Activated CD4-positive, alpha-beta memory T cell treated with anti-CD3 and anti-CD28 coated beads for 36 hours (primary cell): ENCODE measurements around the gene HMOX1. TPM values are rescaled to one million over a fixed set of nuclear protein-coding genes. Genes with fewer than 3 reads are reported as not detected.
"Not testable (repeated sequence)": the region's sequence is repeated elsewhere in the genome, so short reads cannot be mapped to it uniquely, and the experiment has no call there.

Experiments used
- CTCF ChIA-PET: fragments of 350-600 bp; sonication (Branson Sonifier 250); formaldehyde crosslinking; loops from one replicate; lab custom pipeline; 2021; ENCODE audit warnings: antibody characterized with exemption, inconsistent platforms; lab: Charles Lee
- POLR2A ChIA-PET: fragments of 350-600 bp; sonication (Branson Sonifier 250); formaldehyde crosslinking; loops from one replicate; lab custom pipeline; 2021; ENCODE audit warnings: antibody characterized with exemption; lab: Charles Lee
- DNase-seq: peaks from one replicate; pipeline ENCODE4 v3.0.0-alpha.2; 2020
- H3K27ac Mint-ChIP-seq: one replicate; pipeline ENCODE4 v1.8.0; 2021; ENCODE audit warnings: mixed read lengths
- H3K27me3 Mint-ChIP-seq: one replicate; pipeline ENCODE4 v1.8.0; 2021; ENCODE audit warnings: mixed read lengths
- H3K36me3 Mint-ChIP-seq: one replicate; pipeline ENCODE4 v1.8.0; 2021; ENCODE audit warnings: mixed read lengths
- H3K4me1 Mint-ChIP-seq: one replicate; pipeline ENCODE4 v1.8.0; 2021; ENCODE audit warnings: low read depth, mixed read lengths
- H3K4me3 Mint-ChIP-seq: one replicate; pipeline ENCODE4 v1.8.0; 2021; ENCODE audit warnings: mild to moderate bottlenecking, mixed read lengths
- H3K9me3 Mint-ChIP-seq: one replicate; pipeline ENCODE4 v1.8.0; 2021; ENCODE audit warnings: mixed read lengths
- intact Hi-C: fragments of 100-400 bp; cut with micrococcal nuclease; formaldehyde crosslinking; loops from one replicate; pipeline ENCODE4 v1.15.1; 2023
- total RNA-seq, 2 experiments: library from RNA; stranded (reverse); gene quantifications; one replicate each; pipeline ENCODE4 v1.2.3, GENCODE V29; 2021

The HMOX1 gene
- total RNA-seq, 2 experiments from 2014 or later: 2.7 to 2.8 TPM

DNA sequence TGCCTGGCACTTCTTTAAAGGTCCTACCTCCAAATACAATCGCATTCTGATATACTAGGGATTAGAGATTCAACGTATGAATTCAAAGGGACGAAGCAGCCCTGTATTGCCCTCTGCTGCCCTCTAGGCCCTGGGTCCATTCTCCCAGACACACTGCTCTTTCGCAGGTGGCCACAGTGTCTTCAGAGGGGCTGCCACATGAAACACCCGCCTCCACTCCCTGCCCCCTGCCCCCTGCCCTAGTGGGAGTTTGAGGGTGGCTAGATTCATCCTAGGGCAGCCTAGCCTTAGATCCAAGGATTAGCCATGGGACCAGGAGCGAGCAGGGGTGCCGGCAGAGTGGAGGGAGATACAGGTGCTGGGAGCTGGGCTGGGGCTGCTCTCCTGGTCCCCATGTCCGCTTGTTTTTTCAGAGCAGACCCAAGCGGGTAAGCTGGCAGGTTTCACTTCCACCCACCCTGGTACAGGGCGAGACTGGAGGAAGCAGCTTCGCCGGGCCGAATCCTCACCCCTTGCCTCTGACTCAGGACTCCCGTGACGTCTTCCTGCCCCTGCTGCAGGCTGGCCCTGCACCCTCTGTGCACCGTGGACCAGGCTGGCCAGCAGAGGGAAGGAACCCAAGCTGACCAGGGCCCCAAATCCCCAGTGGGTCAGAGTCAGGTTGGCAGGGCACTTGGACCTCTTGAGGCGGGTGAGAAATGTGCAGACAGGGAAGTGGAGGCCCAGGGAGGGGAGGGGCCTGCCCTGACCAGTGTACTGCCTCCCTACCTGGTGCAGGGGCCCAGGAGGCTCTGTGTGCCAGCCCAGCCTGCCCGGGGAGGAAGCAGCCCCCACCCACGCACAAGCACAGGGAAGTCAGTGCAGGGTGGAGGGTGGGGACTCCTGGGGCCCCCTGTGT lies 28.4 kb upstream of the HMOX1 start:
- no peaks in the 10 kb centered on the region for H3K36me3 Mint-ChIP-seq
- POLR2A ChIA-PET: interaction anchor here (1.1 to 2.0 kb wide), 2 partner anchors 22 to 46 kb away, joined by 3 to 6 read pairs; no protein-coding TSS in a partner anchor
- intact Hi-C loops: loop anchor here (5.0 kb wide), 1 partner anchor 770 kb away; no protein-coding TSS in a partner anchor

DNA sequence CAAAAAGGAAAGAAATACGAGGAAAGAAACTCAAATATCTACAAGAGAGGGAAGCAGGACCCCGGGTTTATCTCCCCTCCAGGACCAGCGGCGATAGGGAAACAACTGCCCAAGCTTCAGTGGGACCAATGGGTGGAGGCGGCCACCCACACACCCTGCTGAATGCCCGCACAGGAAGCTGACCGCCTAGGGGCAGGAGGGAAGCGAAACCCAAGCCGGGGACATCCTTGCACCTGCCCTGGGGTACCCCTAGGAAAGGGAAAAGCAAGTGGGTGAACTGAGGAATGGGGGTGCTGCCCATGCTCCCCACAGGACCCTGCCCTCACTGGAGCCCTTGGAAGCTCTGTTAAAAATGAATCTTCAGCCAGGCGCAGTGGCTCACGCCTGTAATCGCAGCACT lies 27.6 kb upstream of the HMOX1 start:
- no peaks in the 10 kb centered on the region for H3K36me3 Mint-ChIP-seq
- no peak overlapping the region for H3K4me3 Mint-ChIP-seq
- H3K4me1 Mint-ChIP-seq: peaks cover 28% of the 10 kb centered on the region
- no peaks in the 10 kb centered on the region for H3K9me3 Mint-ChIP-seq
- intact Hi-C loops: loop anchor here (5.0 kb wide), 1 partner anchor 769 kb away; no protein-coding TSS in a partner anchor
- ChIA-PET POLR2A (interaction anchor here (1.1 kb wide), 1 partner anchor 46 kb away, joined by 3 read pairs; no protein-coding TSS in a partner anchor), CTCF (interaction anchor here (1.2 to 1.6 kb wide), 3 partner anchors 33 to 771 kb away, joined by 3 to 8 read pairs (median 3); no protein-coding TSS in a partner anchor)
- H3K27ac Mint-ChIP-seq: no peak overlapping the region
- DNase-seq: no peak
- H3K27me3 Mint-ChIP-seq: no peaks in the 10 kb centered on the region

More for the DNA sequence above, 28.4 kb upstream of the HMOX1 start:
- peak overlapping the region; percentile 79 for H3K27ac Mint-ChIP-seq
- CTCF ChIA-PET: interaction anchor here (0.5 to 1.6 kb wide), 6 partner anchors 23 to 772 kb away, joined by 3 to 8 read pairs (median 4); no protein-coding TSS in a partner anchor
- peak overlapping the region; percentile 58 for H3K4me3 Mint-ChIP-seq
- peak; percentile 82 for DNase-seq
- no peaks in the 10 kb centered on the region for H3K27me3 Mint-ChIP-seq
- H3K9me3 Mint-ChIP-seq: no peaks in the 10 kb centered on the region
- peaks cover 28% of the 10 kb centered on the region for H3K4me1 Mint-ChIP-seq

DNA sequence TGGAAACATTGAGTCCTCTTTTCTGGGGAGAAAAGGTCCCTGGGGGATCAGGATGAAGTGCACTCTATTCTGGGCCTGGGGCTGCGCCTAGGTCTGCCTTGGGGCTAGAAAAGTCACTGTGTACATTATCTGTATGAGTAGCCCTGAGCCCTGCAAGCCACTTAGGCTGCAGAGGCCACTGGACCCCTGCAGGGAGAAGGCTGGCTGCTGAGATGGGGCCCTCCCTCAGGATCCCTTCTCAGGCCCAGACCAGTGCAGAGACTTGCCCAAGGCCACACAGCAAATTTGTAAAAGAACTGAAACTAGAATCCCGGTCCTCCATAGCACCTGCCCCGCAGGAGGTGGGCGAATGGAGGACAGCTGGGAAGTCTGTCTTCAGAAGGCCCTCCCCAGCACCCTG lies 26.8 kb upstream of the HMOX1 start:
- no peak overlapping the region for H3K27ac Mint-ChIP-seq
- ChIA-PET POLR2A (no interaction called here), CTCF (interaction anchor here (1.2 kb wide), 1 partner anchor 76 kb away, joined by 3 read pairs; no protein-coding TSS in a partner anchor)
- H3K4me3 Mint-ChIP-seq: no peak overlapping the region
- no peaks in the 10 kb centered on the region for H3K36me3 Mint-ChIP-seq
- H3K27me3 Mint-ChIP-seq: no peaks in the 10 kb centered on the region
- H3K9me3 Mint-ChIP-seq: no peaks in the 10 kb centered on the region
- intact Hi-C loops: loop anchor here (5.0 kb wide), 1 partner anchor 768 kb away; no protein-coding TSS in a partner anchor
- peaks cover 28% of the 10 kb centered on the region for H3K4me1 Mint-ChIP-seq
- no peak for DNase-seq

DNA sequence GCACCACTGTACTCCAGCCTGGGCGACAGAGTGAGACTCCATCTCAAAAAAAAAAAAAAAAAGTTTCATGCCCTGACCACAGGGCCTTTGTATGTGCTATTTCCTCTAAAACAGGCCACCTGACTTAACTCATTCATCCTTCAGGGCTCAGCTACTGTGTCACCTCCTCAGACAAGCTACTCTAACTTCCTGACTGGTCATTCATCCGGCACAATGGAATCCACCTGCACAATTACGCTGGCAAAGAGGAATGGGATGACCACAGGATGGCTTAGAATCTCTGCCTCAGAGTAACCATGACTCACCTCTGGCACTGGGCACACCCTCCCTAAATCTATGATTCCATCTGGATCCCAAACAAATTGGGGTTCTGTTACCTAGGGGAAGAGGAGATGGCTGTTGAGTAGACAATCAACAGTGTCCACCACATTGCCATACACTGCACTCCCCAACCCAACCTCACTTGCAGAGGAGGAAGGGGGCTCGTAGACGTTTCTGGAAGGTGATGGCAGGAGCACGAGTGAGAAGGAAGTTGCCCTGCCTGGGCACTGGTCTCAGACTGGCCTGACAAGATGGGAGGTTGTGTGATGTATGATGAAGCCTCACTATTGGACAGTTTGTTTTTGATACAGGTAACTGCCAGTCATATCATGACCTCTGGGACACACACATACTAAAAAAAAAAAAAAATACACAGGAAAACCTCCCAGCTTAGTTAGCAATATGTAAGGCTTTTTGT lies 22.8 kb upstream of the HMOX1 start:
- no peaks in the 10 kb centered on the region for H3K27me3 Mint-ChIP-seq
- intact Hi-C loops: no loop called here
- ChIA-PET CTCF (no interaction called here), POLR2A (interaction anchor here (0.7 kb wide), 1 partner anchor 368 kb away, joined by 4 read pairs; no protein-coding TSS in a partner anchor)
- no peak for DNase-seq
- H3K4me1 Mint-ChIP-seq: peaks cover 4% of the 10 kb centered on the region
- no peak overlapping the region for H3K27ac Mint-ChIP-seq
- no peaks in the 10 kb centered on the region for H3K9me3 Mint-ChIP-seq
- H3K4me3 Mint-ChIP-seq: no peak overlapping the region
- H3K36me3 Mint-ChIP-seq: no peaks in the 10 kb centered on the region

DNA sequence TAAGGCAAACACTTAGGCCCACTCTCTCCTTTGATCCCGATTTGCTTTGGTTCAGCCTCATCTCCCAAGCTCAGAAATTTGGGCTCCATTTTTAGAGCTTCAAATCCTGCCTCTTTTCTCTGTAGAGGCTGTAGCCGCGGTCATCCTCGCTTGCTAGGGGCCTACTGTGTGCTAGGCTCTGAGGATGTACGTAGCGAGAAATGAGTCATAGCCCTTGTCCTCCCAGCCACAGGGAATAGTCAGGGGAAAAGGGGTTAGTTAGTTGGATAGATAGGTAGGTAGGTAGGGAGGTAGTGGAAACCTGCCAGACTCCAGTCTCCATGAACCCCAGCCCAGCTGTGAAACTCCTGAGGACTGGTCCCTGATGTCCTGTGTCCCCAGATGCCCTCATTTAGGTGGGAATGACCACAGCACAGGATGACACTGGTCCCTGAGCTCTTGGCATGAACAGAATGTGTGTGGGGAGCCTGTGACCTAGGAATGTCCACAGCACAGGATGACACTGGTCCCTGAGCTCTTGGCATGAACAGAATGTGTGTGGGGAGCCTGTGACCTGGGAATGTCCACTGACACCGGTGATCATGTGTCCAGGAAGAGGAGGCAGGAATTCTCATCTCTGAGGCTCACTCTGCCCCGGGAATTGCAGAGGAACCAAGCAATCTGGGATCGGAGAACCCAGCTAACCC lies 21.4 kb upstream of the HMOX1 start:
- Mint-ChIP-seq H3K27ac (no peak overlapping the region), H3K4me3 (no peak overlapping the region), H3K27me3 (peaks cover 2% of the 10 kb centered on the region), H3K4me1 (no peaks in the 10 kb centered on the region), H3K36me3 (no peaks in the 10 kb centered on the region), H3K9me3 (no peaks in the 10 kb centered on the region)
- ChIA-PET CTCF (interaction anchor here (0.6 to 2.9 kb wide), 3 partner anchors 9 to 71 kb away, joined by 3 to 15 read pairs (median 4); no protein-coding TSS in a partner anchor), POLR2A (no interaction called here)
- DNase-seq: no peak
- intact Hi-C loops: no loop called here

DNA sequence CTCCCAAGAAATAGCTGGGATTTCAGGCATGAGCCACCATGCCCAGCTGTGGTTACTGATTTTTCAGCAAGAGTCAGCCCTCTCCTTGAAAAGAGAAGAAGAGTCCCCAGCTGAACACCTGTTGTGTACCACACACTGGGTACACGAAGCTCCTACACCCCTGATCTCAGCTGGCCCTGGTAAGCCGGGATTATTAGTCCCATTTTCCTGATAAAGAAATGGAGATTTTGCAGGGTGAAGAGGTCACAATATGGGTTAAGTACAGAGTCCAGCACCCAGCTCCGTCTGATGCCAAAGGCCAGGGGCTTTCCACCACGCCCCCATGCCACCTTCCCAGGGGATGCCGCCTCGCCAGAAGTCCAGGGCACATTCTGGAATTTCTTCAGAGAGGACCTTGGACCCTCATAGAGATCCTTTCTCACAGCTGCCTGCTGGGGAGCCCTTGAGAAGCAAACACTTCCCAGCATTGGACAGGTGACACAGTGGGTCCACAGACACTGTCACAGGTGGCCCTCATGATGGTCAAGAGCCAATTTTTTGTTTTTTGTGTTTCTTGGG lies 19.8 kb upstream of the HMOX1 start:
- intact Hi-C loops: no loop called here
- ChIA-PET CTCF (interaction anchor here (1.5 to 2.9 kb wide), 2 partner anchors 10 to 223 kb away, joined by 3 to 15 read pairs; no protein-coding TSS in a partner anchor), POLR2A (no interaction called here)
- Mint-ChIP-seq H3K4me3 (no peak overlapping the region), H3K36me3 (no peaks in the 10 kb centered on the region), H3K27me3 (peaks cover 10% of the 10 kb centered on the region), H3K9me3 (no peaks in the 10 kb centered on the region), H3K27ac (no peak overlapping the region), H3K4me1 (no peaks in the 10 kb centered on the region)
- DNase-seq: no peak

DNA sequence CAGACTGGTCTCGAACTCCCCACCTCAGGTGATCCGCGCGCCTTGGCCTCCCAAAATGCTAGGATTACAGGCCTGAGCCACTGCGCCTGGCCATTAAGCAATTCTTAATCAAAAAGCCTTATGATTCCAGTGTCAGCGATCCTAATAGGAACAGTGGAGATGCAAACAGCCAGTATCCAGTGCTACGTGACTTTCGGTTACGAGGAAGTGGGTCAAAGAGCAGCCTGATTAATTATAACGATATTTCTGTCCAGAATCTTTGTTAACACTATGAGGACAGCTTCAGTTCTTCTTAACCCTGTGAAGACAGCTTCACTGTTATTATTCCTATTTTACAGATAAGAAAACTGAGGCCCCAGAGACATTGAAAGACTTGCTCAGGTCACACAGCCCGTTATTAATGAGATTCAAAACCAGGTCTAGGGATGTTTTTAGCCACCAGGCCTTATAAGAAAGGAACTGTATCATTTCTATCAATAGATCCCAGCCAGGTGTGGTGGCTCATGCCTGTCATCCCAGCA lies 17.3 kb upstream of the HMOX1 start:
- no peaks in the 10 kb centered on the region for H3K9me3 Mint-ChIP-seq
- DNase-seq: no peak
- H3K36me3 Mint-ChIP-seq: no peaks in the 10 kb centered on the region
- ChIA-PET CTCF (no interaction called here), POLR2A (no interaction called here)
- H3K27ac Mint-ChIP-seq: no peak overlapping the region
- intact Hi-C loops: no loop called here
- H3K4me1 Mint-ChIP-seq: no peaks in the 10 kb centered on the region
- H3K27me3 Mint-ChIP-seq: peaks cover 14% of the 10 kb centered on the region
- H3K4me3 Mint-ChIP-seq: no peak overlapping the region

DNA sequence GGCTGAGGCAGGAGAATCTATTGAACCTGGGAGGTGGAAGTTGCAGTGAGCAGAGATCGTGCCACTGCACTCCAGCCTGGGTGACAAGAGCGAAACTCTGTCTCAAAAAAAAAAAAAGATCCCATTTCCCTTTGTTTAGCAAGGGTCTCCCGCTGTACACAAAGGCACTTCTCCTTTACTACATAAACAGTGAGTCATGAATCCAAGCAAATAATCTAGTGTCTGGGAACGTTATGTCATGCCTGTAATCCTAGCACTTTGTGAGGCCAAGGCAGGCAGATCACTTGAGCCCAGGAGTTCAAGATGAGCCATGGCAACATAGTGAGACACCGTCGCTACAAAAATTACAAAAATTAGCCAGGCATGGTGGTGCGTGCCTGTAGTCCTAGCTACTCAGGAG lies 16.7 kb upstream of the HMOX1 start:
- H3K27ac Mint-ChIP-seq, POLR2A ChIA-PET, DNase-seq, H3K4me3 Mint-ChIP-seq, H3K36me3 Mint-ChIP-seq, CTCF ChIA-PET, H3K4me1 Mint-ChIP-seq, H3K9me3 Mint-ChIP-seq, intact Hi-C loops: not testable (repeated sequence)
- peaks cover 16% of the 10 kb centered on the region for H3K27me3 Mint-ChIP-seq

DNA sequence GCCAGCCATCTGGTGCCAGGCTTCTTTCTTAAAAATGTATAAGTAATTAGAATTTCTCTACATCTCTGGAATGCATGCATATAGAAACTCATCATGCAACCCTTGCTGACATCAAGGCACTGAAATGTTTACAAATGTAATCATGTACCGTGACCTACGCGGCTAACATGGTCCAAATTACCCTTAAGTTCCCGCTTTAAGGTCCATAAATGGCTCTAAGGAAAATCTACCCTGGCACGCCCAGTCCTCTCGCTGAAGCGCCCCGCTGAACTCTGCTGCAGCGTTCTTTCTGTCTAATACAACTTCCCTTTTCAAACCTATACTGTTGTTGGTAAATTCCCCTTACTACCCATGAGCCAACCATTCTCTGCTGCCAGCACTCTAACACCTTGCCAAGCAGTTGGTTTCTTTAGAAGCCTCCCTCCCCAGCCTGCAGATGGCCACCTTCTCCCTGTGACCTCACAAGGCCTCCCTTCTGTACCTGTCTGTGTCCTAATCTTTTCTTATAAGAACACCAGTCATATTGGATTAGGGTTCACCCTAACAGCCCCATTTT lies 13.5 kb upstream of the HMOX1 start:
- ChIA-PET CTCF (no interaction called here), POLR2A (no interaction called here)
- Mint-ChIP-seq H3K4me3 (no peak overlapping the region), H3K27me3 (peaks cover 18% of the 10 kb centered on the region), H3K9me3 (no peaks in the 10 kb centered on the region), H3K4me1 (peaks cover 9% of the 10 kb centered on the region), H3K36me3 (no peaks in the 10 kb centered on the region), H3K27ac (no peak overlapping the region)
- DNase-seq: no peak
- intact Hi-C loops: no loop called here

DNA sequence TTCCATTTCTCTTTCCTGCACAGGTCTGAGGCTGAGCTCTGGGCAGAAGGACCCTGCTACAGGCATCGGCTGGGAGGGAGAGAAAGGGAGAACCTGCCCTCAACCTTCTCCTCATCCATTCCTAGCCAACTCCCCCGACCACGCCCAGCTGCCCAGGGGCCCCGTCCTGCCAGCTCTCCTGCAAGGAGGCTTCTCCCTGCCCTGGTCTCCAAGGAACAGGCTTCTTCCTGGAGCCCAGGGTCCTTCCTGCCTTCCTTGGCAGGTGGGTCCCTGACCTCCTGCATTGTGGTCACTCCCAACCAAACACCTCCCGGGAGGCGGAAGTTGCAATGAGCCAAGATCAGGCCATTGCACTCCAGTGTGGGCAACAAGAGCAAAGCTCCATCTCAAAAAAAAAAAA lies 12.5 kb upstream of the HMOX1 start:
- CTCF ChIA-PET: no interaction called here
- POLR2A ChIA-PET: no interaction called here
- Mint-ChIP-seq H3K27me3 (peaks cover 18% of the 10 kb centered on the region), H3K27ac (no peak overlapping the region), H3K9me3 (no peaks in the 10 kb centered on the region), H3K36me3 (no peaks in the 10 kb centered on the region), H3K4me1 (peaks cover 9% of the 10 kb centered on the region), H3K4me3 (no peak overlapping the region)
- DNase-seq: no peak
- intact Hi-C loops: no loop called here

DNA sequence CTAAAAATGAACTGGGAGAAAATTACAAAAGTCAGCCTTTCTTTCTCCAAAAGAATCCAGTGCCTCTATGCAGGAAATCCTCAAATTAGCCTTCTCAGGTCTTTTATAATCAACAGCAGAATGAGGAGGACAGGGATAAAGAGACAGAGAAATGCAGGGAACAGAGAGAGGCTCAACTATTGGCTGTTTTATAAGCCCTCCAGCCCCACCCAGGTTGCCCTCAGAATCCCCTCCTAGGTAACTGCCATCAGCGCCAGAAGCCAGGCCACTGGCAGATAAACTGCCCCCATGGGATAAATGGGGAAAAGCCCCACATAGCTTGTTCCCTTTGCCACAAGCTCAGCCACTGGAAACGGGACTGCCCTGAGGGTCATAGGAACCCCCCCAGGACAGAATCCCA lies 10.9 kb upstream of the HMOX1 start:
- H3K36me3 Mint-ChIP-seq: no peaks in the 10 kb centered on the region
- H3K4me1 Mint-ChIP-seq: peaks cover 9% of the 10 kb centered on the region
- peaks cover 15% of the 10 kb centered on the region for H3K27me3 Mint-ChIP-seq
- POLR2A ChIA-PET: no interaction called here
- CTCF ChIA-PET: interaction anchor here (0.9 kb wide), 1 partner anchor 213 kb away, joined by 3 read pairs; no protein-coding TSS in a partner anchor
- H3K27ac Mint-ChIP-seq: no peak overlapping the region
- intact Hi-C loops: no loop called here
- no peaks in the 10 kb centered on the region for H3K9me3 Mint-ChIP-seq
- DNase-seq: no peak
- H3K4me3 Mint-ChIP-seq: no peak overlapping the region
